Testis (tissue), 2 donors: Measurements from ENCODE around the gene DNAJC10.
"Not testable (repeated sequence)": the region's sequence is repeated elsewhere in the genome, so short reads cannot be mapped to it uniquely, and the experiment has no call there.

Experiments
- POLR2A ChIP-seq: fragments of 450-650 bp; IDR thresholded peaks from one replicate; pipeline ENCODE4 v1.6.1; 2017; ENCODE audit warnings: antibody characterized with exemption, mild to moderate bottlenecking, moderate library complexity
- TF ChIP-seq, protein P1 (sequence below), 3 experiments: fragments of 450-650 bp in 2 of 3; fragments of 200-600 bp in 1 of 3; sonication (generic) in 1 of 3; IDR thresholded peaks; one replicate each; pipeline ENCODE4 v1.5.1; 2016 to 2019; ENCODE audit warnings: antibody characterized with exemption in 3 of 3, mild to moderate bottlenecking in 2 of 3, moderate library complexity in 1 of 3

DNA sequence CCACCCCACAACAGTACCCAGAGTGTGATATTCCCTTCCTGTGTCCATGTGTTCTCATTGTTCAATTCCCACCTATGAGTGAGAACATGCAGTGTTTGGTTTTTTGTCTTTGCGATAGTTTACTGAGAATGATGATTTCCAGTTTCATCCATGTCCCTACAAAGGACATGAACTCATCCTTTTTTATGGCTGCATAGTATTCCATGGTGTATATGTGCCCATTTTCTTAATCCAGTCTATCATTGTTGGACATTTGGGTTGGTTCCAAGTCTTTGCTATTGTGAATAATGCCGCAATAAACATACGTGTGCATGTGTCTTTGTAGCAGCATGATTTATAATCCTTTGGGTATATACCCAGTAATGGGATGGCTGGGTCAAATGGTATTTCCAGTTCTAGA, 29.8 kb downstream of the DNAJC10 start:
- TF ChIP-seq, protein P1, sequence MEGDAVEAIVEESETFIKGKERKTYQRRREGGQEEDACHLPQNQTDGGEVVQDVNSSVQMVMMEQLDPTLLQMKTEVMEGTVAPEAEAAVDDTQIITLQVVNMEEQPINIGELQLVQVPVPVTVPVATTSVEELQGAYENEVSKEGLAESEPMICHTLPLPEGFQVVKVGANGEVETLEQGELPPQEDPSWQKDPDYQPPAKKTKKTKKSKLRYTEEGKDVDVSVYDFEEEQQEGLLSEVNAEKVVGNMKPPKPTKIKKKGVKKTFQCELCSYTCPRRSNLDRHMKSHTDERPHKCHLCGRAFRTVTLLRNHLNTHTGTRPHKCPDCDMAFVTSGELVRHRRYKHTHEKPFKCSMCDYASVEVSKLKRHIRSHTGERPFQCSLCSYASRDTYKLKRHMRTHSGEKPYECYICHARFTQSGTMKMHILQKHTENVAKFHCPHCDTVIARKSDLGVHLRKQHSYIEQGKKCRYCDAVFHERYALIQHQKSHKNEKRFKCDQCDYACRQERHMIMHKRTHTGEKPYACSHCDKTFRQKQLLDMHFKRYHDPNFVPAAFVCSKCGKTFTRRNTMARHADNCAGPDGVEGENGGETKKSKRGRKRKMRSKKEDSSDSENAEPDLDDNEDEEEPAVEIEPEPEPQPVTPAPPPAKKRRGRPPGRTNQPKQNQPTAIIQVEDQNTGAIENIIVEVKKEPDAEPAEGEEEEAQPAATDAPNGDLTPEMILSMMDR (IDR thresholded peaks at IDR 0.05): not testable (repeated sequence)
- not testable (repeated sequence) for TF ChIP-seq POLR2A
